Endothelial cell (in vitro differentiated cells): ENCODE results near the gene MOXD1. TPM values are rescaled to one million over a fixed set of nuclear protein-coding genes. Genes with fewer than 3 reads are reported as not detected.
A peak's percentile ranks its signal among the peaks of the same experiment; 100 is the strongest.

Experiments used
- DNase-seq: peaks from one replicate; pipeline ENCODE4 v3.0.0; 2021; ENCODE audit warnings: low spot score
- H3K27ac Mint-ChIP-seq: one replicate; pipeline ENCODE4 v1.8.0; 2021; ENCODE audit warnings: mixed read lengths, inconsistent platforms; ENCODE audit not compliant: unreplicated experiment
- H3K27me3 Mint-ChIP-seq: one replicate; pipeline ENCODE4 v1.8.0; 2021; ENCODE audit warnings: mild to moderate bottlenecking, moderate library complexity, mixed read lengths, inconsistent platforms; ENCODE audit not compliant: unreplicated experiment
- H3K36me3 Mint-ChIP-seq: one replicate; pipeline ENCODE4 v1.8.0; 2021; ENCODE audit warnings: mild to moderate bottlenecking, low read depth, mixed read lengths, inconsistent platforms; ENCODE audit not compliant: unreplicated experiment
- H3K4me1 Mint-ChIP-seq: one replicate; pipeline ENCODE4 v1.8.0; 2021; ENCODE audit warnings: mild to moderate bottlenecking, mixed read lengths, inconsistent platforms; ENCODE audit not compliant: unreplicated experiment
- H3K4me3 Mint-ChIP-seq: one replicate; pipeline ENCODE4 v1.8.0; 2021; ENCODE audit warnings: mild to moderate bottlenecking, mixed read lengths, inconsistent platforms; ENCODE audit not compliant: unreplicated experiment
- H3K9me3 Mint-ChIP-seq: one replicate; pipeline ENCODE4 v1.8.0; 2021; ENCODE audit warnings: mixed read lengths, inconsistent platforms; ENCODE audit not compliant: unreplicated experiment
- total RNA-seq: library from RNA; stranded (reverse); fragmentation: NEBNext Ultra II Directional; extraction: Animal tissue kit (Norgen Biotek cat#: 25700); gene quantifications from one replicate; pipeline ENCODE4 v1.2.1, GENCODE V29; 2021; ENCODE audit not compliant: unreplicated experiment
- TF ChIP-seq, protein P1 (sequence below): fragments of 200-600 bp; sonication (generic); IDR thresholded peaks from one replicate; pipeline ENCODE4 v1.5.0; 2021; ENCODE audit warnings: antibody characterized with exemption; ENCODE audit not compliant: unreplicated experiment

Gene MOXD1
- total RNA-seq, 1 donor from 2014 or later = 0.08 TPM

DNA sequence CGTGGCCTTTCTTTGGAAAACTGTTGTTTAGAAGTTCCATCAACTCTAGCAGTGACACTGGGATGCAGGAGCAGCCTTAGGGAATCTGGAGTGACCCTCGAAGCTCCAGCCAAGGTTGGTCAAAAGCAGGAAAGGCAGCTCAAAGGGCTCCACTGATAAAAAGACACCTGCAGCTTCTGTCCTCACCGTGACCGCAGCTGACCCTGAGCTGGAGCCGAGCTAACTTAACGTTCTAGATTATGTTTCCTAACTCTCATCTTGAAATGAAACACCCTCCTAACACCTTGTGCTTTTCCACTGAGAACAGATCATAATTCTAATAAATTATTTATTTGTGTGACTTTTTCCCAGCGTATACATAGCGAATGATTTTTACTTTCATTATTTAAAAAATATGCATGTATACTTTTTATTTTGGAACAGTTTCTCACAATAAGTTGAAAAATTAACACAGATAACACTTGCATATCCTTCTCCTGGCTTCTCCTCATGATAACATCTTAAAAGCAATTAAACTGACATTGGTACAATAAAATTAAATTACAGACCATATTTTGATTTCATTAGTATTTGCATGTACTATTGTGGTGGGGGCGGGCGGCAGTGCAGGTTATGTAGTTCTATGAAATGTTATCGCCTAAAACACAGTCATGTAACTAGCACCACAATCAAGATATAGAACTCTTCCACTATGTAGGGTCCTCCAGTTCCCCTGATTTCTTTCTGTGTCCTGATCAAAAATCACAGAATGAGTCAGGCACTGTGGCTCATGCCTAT, 116.1 kb downstream of the MOXD1 start:
- Mint-ChIP-seq H3K36me3 (no peaks in the 10 kb centered on the region), H3K4me1 (no peaks in the 10 kb centered on the region), H3K4me3 (no peak overlapping the region), H3K9me3 (no peaks in the 10 kb centered on the region), H3K27me3 (no peaks in the 10 kb centered on the region), H3K27ac (no peak overlapping the region)
- DNase-seq = no peak
- TF ChIP-seq, protein P1, sequence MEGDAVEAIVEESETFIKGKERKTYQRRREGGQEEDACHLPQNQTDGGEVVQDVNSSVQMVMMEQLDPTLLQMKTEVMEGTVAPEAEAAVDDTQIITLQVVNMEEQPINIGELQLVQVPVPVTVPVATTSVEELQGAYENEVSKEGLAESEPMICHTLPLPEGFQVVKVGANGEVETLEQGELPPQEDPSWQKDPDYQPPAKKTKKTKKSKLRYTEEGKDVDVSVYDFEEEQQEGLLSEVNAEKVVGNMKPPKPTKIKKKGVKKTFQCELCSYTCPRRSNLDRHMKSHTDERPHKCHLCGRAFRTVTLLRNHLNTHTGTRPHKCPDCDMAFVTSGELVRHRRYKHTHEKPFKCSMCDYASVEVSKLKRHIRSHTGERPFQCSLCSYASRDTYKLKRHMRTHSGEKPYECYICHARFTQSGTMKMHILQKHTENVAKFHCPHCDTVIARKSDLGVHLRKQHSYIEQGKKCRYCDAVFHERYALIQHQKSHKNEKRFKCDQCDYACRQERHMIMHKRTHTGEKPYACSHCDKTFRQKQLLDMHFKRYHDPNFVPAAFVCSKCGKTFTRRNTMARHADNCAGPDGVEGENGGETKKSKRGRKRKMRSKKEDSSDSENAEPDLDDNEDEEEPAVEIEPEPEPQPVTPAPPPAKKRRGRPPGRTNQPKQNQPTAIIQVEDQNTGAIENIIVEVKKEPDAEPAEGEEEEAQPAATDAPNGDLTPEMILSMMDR = no peak

DNA sequence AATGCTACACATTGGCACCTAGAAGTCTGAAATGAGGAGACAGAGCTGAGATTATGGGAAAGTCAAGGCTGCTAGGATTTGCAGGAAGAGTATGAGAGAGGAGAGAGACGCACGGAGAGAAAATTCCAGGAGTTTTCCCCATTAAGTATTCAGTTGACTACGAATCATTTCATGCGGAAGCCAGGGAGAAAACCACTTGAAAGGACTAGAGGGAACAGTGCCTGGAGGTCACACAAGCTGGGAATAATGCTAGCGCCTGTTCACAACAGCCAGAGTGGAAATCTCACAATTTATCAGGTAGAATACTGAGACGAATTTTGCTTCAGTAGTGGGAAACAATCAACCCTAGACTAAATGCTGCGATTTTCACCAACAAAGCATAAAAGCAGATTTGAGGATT, 118.6 kb downstream of the MOXD1 start:
- DNase-seq = no peak
- H3K27me3 Mint-ChIP-seq = no peaks in the 10 kb centered on the region
- no peaks in the 10 kb centered on the region for H3K9me3 Mint-ChIP-seq
- H3K4me1 Mint-ChIP-seq = no peaks in the 10 kb centered on the region
- H3K36me3 Mint-ChIP-seq = no peaks in the 10 kb centered on the region
- no peak overlapping the region for H3K27ac Mint-ChIP-seq
- no peak overlapping the region for H3K4me3 Mint-ChIP-seq
- TF ChIP-seq, protein P1 = no peak

DNA sequence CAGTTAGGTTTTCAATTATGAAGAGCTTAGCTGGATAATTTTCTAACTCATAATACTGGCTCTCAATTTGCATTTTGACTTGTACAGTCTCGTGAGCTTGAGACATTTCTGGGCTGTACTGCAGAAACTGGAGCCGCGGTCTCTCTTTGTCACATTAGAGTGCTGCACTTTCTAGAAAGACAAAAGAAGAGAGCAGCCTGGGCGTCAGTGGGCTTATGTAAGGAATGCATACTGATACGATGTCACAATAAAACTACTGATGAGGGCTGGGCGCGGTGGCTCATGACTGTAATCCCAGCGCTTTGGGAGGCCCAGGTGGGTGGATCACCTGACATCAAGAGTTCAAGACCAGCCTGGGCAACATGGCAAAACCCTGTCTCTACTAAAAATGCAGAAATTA, 120.8 kb downstream of the MOXD1 start:
- H3K27ac Mint-ChIP-seq = no peak overlapping the region
- no peak for DNase-seq
- H3K9me3 Mint-ChIP-seq = no peaks in the 10 kb centered on the region
- H3K4me1 Mint-ChIP-seq = peaks cover 2% of the 10 kb centered on the region
- H3K27me3 Mint-ChIP-seq = no peaks in the 10 kb centered on the region
- TF ChIP-seq, protein P1 = no peak
- no peak overlapping the region for H3K4me3 Mint-ChIP-seq
- no peaks in the 10 kb centered on the region for H3K36me3 Mint-ChIP-seq

DNA sequence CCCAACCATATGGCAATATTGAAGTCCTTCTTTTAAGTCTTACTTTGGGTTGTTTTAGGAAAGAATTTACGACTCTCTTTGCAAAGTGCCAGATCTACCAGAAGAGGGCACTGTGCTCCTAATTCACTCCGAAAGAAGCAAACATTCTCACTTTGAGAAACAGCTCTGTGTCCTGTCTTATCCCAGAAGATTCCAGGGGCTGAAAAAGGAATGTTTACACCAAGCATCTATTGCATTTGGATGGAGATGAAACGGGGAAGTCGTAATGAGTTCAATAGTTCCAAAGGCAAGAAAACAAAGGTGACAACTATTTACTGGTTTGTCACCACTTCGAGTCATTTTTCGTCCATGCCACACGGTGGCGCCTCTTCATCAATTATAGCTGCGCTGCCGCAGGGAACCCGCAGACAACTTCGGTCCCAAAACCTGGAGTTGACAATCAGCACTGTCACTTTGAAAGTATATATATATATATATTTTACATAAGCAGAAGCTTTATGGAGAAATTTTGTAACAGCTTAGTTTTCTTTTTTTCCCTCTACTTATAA, 121.6 kb downstream of the MOXD1 start:
- peak overlapping the region; percentile 38 for H3K27ac Mint-ChIP-seq
- TF ChIP-seq, protein P1 = peak; percentile 98
- H3K27me3 Mint-ChIP-seq = no peaks in the 10 kb centered on the region

More for the DNA sequence above, 121.6 kb downstream of the MOXD1 start:
- Mint-ChIP-seq H3K4me3 (peak overlapping the region; percentile 83), H3K36me3 (no peaks in the 10 kb centered on the region), H3K9me3 (no peaks in the 10 kb centered on the region), H3K4me1 (peaks cover 4% of the 10 kb centered on the region)
- DNase-seq = peak; percentile 71
